Stimulated activated CD8-positive, alpha-beta memory T cell treated with anti-CD3 and anti-CD28 coated beads, Interleukin-15, amount 100 ng/mL, for 24 hours (primary cell): ENCODE results near the gene TRH.
"Not testable (repeated sequence)": the region's sequence is repeated elsewhere in the genome, so short reads cannot be mapped to it uniquely, and the experiment has no call there.

Source experiments
- DNase-seq: peaks from one replicate; pipeline ENCODE4 v3.0.0-alpha.2; 2020; ENCODE audit warnings: low read depth

The TRH gene

DNA sequence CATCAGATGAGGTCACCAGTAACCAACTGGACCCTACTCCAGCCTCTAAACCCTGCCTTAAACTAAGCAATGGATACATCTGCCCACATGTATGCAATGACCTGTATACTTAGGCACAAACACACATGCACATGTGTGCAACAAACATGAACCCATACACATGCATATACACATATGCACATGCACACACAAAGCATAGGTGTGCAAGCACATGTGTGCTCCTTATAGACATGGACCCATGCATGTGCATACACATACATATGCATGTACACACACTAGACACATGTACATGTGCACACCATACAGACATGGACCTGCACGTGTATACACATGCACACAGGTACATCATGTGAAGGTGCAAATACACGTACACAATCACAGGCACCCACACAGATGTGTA, 8.6 kb upstream of the TRH start:
- DNase-seq = no peak

DNA sequence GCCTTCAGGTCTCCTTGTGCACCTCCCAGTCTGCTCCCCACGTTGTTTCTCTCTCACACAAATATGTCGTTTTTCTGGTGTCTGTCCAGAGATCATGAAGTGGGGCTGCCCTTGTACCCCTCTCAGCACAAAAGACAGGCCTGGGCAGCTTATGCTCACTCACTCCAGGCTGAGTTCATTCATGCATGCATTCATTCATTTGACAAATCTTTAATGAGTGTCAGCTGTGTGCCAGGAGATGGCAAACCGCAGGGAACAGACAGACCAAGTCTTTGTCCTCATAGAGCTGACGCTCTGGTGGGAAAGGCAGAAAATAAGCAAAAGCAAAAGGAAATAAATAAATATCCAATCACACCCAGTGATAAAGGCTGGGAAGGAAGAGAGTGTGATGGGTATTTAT, 7.6 kb upstream of the TRH start:
- no peak for DNase-seq

GRCh38 chr3:129967761-129968160, 6.8 kb upstream of the TRH start:
- DNase-seq = no peak

DNA sequence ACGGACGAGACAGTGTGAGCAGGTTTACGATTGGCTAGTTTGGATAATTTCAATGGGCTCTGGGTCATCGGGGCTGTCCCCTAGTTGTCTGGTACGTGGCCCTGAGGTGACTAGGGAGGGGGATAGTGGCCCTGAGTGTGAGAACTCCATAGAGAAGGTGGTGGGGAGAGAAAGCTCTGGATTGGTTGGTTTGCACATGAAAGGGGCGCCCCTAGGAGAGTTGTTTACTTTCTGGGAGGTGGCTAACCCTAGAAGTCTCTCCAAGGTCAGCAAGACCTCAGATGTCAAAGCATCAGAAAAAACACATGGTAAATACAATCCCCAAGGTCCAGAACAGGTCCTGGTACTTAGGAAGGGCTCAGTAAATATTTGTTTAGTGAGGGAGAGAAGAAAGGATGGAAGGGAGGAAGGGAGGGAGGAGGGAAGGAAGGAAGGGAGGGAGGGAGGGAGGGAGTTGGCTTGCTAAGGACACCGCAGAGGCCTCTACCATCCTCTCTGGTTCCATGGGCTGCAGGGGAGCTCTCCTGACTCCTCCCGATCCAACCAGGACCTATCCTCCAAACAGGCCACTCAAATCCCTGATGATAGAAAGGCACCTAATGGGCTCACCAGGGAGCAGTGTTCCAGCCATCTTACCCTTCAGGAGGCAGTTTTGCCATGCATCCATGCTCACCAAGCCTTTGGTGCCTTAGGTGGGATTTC, 3.0 kb upstream of the TRH start:
- no peak for DNase-seq

- DNase-seq = no peak
Measured at GRCh38 chr3:129972301-129972700, 2.2 kb upstream of the TRH start.

- no peak for DNase-seq
Measured at GRCh38 chr3:129973853-129974563, 512 bp upstream of the TRH start.

- no peak for DNase-seq
Measured at GRCh38 chr3:129974833-129975704, 549 bp downstream of the TRH start.

DNA sequence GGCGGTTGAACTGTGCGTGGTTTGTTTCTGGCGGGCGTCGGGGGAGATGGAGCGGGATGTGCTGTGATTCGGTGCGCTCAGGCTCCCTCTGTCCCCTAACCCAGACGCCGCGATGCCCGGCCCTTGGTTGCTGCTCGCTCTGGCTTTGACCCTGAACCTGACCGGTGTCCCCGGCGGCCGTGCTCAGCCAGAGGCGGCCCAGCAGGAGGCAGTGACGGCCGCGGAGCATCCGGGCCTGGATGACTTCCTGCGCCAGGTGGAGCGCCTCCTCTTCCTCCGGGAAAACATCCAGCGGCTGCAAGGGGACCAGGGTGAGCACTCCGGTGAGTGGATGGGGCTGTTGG, 1.2 kb downstream of the TRH start:
- no peak for DNase-seq

DNA sequence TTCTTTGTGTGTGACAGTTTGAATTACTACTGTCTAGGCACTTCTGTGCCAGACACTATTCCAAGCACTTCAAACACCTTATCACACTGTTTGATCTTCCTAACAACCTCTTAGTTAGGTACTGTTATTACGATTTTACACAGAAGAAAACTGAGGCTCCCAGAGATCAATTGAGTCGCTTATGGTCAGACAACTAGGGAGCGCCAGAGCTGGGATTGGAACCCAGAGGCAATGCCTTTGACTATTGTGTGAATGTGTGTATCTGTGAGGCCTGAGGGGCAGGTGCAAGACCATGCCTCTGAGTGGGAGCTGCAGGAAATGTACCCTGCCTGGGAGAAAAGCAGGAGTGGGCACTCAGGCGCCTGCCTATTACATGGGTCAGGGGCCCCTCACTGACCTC, 1.8 kb downstream of the TRH start:
- DNase-seq = no peak

DNA sequence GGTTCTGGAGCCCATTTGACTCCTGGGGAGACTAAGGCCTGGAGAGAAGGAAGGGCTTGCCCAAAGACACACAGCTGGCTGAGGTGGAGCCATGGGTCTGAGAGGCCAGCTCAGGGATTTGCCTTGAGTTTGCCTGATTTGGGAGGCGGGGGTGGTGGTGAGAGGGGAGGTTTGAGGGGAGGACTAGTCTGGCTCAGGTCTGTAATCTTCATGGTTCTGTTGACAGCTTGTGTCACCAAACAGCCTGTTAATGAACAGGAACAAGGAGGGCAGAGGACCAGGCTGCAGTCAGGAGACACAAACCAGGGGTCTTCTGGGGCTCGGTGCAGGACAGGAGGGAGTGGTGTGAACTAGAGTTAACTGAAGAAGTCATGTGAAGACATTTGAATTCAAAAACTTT, 3.6 kb downstream of the TRH start:
- DNase-seq = no peak

GRCh38 chr3:129979905-129980304, 5.4 kb downstream of the TRH start:
- DNase-seq = no peak

DNA sequence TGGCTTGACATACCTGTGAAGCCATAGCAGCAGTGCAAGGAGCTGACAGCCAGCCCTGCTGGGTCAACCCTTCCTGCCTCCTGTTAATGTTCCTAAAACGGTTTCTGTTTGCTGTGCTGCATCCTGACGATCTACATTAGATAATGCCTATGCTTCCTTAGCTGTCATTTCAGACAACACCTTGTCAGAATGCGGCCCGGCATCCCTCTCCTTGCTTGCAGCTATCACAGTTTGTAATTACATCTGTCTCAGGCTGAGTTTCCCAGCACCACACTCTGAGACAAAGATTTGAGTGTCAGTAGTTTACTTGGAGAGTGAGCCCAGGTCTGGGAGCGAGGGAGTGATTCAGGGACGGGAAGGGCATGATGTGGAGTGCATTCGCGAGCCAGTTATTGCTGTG, 9.0 kb downstream of the TRH start:
- DNase-seq = no peak

DNA sequence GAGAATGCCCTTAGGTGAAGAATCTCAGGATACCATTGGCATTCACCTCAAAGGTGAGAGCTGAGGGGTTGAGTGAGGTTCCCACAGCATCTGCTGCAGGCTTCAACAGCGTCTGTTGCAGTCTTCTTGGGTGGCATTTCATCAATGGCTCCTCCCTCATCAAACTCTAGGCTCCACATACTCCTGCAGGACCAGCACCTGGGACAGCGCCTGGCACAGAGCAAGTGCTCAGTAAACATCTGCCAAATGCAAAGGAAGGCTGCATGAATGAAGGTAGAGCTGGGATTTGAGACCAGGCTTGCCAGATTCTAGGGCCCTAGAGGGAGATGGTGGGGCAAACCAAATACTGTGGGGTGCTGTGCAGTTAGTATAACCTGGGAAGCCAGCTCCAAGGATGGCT, 9.6 kb downstream of the TRH start:
- no peak for DNase-seq

GRCh38 chr3:129985113-129985512, 10.6 kb downstream of the TRH start:
- DNase-seq = no peak

DNA sequence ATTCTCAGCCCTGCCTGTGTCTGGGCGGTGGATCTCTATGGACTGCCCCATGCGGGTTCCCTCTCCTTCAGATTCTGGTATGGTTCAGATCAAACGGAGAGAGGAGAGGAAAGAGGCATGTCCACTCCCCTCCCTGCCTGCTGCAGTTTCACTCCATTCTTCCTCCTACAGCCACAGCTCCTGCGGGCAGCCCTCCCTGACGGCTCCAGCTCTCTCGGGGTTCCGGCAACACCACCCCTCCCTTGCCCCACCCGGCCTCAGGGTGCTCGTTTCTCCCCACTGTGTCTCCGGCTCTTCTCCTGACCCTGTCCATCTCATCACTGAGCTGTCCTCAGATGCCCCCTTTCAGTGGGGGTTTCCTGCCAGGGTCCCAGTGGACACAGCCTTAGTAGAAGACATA, 13.9 kb downstream of the TRH start:
- no peak for DNase-seq

GRCh38 chr3:129989414-129989813, 14.9 kb downstream of the TRH start:
- DNase-seq = no peak

DNA sequence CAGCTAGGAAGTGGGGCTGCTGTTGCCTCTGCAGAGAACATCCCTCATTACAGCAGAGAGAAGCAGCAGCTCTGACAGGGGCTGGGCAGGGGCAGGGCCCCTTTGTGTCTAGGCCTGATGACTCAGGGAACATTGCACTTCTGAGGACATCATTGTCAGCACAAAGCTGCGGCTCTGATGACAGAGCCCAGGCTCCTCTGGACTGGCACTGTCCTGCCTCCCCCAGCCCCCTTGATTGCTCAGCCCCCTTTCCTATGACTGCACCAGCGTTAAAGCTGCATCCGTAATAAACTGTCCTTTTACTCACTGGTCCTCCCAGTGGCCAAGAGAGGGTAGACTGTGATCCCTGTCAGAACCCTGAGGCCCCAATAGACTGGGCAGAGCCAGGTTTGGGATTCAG, 18.3 kb downstream of the TRH start:
- DNase-seq = no peak

- DNase-seq = no peak
Measured at GRCh38 chr3:129994883-129995559, 20.5 kb downstream of the TRH start.

GRCh38 chr3:129996073-129996472, 21.6 kb downstream of the TRH start:
- no peak for DNase-seq

GRCh38 chr3:129999176-129999575, 24.7 kb downstream of the TRH start:
- not testable (repeated sequence) for DNase-seq

- DNase-seq = peak; percentile 62
Measured at GRCh38 chr3:130002666-130003598, 28.4 kb downstream of the TRH start.
